GM19193 (cell line): Measurements from ENCODE around the gene DNAJC5.

Experiments used
- POLR2A ChIP-seq: IDR thresholded peaks from 4 replicates; pipeline ENCODE4 v1.6.1; 2011; ENCODE audit not compliant: insufficient read depth, insufficient read length; ENCODE audit errors: extremely low read depth

The DNAJC5 gene

DNA sequence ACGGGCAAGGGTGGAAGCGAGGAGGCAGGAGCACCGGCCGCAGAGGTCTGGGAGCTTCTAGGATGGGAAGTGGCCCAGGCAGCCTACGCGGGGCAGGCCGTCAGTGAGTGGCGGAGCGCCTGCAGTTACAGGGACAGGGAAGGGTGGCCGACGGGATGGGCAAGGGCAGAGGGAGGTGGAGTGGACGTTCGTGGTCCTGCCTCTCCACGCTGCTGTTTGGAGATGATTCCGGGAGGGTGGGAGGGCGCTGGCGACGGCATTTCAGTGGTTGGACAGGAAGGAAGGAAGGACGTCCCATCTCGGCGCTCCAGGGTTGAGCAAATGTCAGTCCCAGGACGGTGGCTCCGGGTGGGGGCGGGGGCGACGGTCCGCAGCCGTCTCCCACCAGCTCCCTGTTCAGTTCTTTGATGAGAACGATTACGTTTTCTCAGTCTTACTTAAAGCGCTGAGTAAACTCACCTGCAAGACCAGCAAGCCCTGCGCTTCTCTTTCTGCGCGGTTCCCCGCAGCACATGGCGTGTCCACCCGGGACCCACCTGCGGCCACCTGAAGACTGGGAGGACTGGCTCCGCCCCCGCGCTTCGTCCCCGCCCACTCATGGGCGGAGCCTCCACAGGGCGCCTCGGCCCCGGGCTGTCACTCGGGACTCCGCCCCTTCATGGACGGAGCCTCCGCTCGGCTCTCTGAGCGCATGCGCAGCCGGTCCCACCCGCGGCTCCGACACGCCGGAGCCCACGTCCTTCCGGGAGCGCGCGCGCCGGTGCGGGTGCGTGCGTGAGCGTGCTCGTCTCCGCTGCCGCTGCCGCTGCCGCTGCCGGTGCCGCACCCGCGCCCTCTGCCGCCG lies at the start of gene DNAJC5:
Gene DNAJC5 (plus strand): TSS at position 769 of the 844 bp plus-strand sequence. CDS start 33,220 bp downstream, outside the sequence.
- no peak for TF ChIP-seq POLR2A

DNA sequence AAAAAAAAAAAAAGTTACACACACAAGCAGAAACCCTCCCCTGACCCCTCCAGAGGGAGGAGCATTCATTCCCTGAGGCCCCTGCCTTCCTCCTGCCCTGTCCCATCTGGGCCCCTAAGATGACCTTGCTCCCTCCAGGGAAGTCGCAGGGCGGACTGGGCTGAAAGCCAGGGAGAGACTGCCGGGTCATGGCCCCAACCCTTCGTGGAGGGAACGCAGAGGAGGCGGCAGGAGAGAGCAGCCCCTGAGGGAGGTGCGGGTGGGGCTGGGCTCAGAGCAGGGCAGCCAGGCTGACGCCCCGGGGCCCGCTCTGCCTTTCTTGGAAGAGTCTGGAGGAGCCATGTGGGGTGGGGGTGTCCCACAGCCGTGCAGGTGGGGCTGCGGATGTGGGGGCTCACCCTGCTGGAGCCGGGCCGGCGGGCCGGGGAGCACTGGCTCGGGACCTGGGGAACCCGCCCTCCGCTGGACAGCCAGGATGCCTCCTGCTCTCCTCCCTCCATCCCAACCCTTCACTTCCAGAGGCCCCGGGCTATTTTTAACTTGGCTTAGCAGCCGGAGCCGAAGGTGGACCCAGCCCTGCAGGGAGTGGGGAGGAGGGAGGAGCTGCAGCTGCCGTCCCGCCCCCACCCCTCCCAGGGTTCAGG lies 48.7 kb upstream of the DNAJC5 start:
- no peak for TF ChIP-seq POLR2A

GRCh38 chr20:63846888-63847236 lies 48.1 kb upstream of the DNAJC5 start:
- TF ChIP-seq POLR2A: no peak

GRCh38 chr20:63847237-63848002 lies 47.5 kb upstream of the DNAJC5 start:
- no peak for TF ChIP-seq POLR2A

DNA sequence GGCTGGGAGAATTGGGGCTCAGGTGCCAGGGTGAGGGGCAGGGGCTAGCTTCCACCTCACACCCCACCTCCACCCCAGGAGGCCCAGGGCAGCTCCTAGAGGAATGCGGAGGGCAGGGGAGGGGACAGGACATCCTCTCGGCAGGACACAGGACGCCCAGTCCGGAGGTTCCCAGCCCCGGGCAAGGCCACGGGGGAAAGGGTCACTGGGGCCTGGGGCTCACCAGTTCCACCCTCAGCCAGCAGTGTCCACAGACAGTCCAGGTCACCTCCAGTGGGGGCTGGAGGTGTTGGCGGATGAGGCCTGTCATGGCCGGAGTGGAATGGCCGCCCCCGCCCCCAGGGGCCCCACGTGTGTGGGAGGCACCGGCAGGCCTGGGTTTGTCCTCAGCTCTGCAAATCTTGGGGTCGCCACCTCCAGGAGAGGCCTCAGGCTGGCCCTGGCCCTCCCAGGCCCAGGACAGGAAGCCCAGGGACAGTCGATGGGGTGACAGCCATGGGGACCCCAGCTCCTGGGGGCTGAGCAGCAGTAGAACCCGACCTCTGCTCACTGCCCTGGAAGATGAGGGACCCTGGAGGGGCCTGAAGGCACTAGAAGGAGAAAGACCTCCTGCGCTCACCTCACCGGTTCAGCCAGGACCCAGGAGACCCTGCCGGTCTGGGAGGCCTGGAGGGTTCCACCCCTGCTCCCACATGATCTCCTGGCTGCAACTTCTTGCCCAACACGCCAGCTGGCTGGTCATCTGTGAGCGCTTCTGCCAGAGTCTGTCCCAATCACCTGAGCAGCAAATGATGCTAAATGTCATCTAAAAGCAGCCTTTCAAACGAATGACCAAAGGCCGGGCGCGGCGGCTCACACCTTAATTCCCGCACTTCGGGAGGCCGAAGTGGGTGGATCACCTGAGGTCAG lies 46.7 kb upstream of the DNAJC5 start:
- TF ChIP-seq POLR2A: no peak

- TF ChIP-seq POLR2A: no peak
Measured at GRCh38 chr20:63850689-63851547, 44.0 kb upstream of the DNAJC5 start.

DNA sequence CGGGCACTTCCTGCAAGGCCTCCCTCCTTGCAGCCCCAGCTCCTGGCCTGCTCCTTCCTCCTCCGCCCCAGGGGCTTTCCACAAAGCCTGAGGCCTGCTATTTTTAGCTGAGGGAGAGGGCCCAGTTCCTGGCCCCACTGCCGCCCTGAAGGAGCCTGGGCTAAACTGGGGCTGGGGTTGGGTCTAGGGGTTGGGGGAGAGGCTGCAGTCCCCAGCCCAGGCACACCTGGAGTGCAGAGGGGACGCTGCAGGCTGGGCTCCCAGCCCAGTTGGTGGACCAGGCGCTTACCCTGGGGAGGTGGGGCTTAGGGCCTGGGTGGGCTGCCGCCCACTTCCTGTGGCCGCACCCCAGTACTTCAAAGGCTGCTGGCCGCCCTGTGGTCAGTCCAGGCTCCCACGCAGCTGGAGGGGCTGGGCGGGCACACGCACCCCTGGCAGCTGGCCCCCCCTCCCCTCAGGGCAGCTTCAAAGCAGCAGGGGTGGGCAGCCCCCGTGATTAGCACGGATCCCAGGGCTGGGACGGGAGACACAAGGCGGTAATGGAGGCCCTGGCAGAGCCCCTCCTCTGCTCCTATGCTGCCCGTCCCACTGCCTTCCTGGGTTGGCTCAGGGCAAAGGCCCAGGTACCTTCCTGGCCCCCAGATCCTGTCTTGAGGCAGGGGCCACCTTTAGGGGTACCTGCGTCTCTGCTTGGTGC lies 40.7 kb upstream of the DNAJC5 start:
- no peak for TF ChIP-seq POLR2A

GRCh38 chr20:63854766-63855362 lies 40.1 kb upstream of the DNAJC5 start:
- no peak for TF ChIP-seq POLR2A

GRCh38 chr20:63855363-63856097 lies 39.4 kb upstream of the DNAJC5 start:
- no peak for TF ChIP-seq POLR2A

DNA sequence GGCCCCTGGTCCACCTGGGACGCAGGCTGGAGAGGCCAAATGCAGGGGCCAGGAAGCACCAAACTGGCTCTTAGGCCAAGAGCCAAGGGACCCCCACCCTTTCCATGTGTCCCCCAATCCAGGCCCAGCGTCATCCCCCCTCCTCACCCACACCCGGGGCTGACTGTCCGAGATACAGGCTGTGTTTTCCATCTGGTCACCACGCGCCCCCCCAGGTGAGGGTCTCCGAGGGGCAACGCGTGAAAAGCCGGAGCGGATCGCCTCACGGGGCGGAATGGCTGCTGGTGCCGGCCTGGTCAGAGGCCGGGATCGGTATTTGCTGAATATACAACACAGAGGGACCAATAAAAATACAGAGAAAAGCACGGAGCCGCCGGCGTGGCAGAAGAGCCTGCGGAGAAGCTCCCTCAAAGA lies 38.8 kb upstream of the DNAJC5 start:
- no peak for TF ChIP-seq POLR2A

- TF ChIP-seq POLR2A: no peak
Measured at GRCh38 chr20:63857764-63858392, 37.0 kb upstream of the DNAJC5 start.
